Measurements from ENCODE around the gene TPPP2. TPM values are rescaled to one million over a fixed set of nuclear protein-coding genes. Genes with fewer than 3 reads are reported as not detected.

Gene TPPP2
- total RNA-seq, 1 experiment from 2014 or later = not detected

DNA sequence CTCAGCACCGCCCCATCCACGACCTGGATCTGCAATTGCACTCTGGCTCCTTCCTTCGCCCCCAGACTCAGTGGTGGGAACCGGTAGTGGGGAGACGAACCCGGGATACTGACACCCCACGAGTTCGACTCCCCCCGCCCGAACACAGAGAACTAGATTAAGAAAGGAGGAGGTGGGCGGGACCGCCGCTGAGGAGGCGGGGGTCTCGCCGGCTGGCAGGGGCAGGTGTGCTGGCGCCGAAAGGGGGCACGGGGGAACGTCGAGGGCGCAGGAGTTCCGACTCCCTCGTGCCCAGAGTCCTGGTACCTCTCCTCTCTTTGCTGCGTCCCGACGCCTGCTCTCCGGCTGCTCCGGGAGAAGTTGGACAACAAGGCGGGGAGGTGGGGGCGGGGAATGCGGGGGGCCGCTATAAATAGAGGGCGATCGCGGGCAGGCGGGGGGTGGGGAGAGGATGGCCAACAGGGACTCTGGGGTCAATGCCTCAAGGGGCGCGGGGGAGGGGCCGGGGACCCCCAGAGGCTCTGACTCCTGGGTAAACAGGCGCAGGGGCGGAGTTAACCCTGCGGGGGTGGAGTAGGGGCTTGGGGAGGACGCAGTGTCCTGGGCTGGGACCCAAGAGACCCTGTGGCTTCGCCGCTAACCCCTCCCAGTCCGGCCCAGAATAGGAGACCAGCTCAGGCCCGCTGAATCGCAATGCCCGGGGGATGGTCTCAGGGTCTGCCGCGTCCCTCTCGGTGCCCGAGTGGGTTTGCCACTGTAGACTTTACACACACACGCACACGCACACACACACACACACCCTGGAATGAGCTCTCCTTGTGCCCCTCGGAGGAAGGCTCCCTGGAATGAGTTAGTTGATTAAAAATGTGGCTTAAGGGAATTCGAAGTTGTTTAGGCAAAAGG, 4.4 kb upstream of the TPPP2 start:
- DNase-seq (ENCODE audit: unreplicated experiment) = no peak
- Mint-ChIP-seq H3K9me3 (ENCODE audit: unreplicated experiment) (no peaks in the 10 kb centered on the region), H3K27me3 (ENCODE audit: insufficient read depth, unreplicated experiment) (peaks cover 20% of the 10 kb centered on the region), H3K4me3 (ENCODE audit: unreplicated experiment) (peak overlapping the region; percentile 51), H3K4me1 (ENCODE audit: insufficient read depth, unreplicated experiment) (no peaks in the 10 kb centered on the region), H3K27ac (ENCODE audit: low read depth, unreplicated experiment) (no peak overlapping the region), H3K36me3 (ENCODE audit: insufficient read depth, unreplicated experiment) (no peaks in the 10 kb centered on the region)
- ChIA-PET CTCF (interaction anchor here (1.1 to 3.6 kb wide), 6 partner anchors 10 to 78 kb away, joined by 3 to 24 read pairs (median 9); partner anchors contain the start of gene RNASE7), POLR2A (no interaction called here)
- intact Hi-C loops (cut with micrococcal nuclease) = no loop called here
- no TSS peak for BruUV-seq (replicated peaks)
- TF ChIP-seq, protein P1, sequence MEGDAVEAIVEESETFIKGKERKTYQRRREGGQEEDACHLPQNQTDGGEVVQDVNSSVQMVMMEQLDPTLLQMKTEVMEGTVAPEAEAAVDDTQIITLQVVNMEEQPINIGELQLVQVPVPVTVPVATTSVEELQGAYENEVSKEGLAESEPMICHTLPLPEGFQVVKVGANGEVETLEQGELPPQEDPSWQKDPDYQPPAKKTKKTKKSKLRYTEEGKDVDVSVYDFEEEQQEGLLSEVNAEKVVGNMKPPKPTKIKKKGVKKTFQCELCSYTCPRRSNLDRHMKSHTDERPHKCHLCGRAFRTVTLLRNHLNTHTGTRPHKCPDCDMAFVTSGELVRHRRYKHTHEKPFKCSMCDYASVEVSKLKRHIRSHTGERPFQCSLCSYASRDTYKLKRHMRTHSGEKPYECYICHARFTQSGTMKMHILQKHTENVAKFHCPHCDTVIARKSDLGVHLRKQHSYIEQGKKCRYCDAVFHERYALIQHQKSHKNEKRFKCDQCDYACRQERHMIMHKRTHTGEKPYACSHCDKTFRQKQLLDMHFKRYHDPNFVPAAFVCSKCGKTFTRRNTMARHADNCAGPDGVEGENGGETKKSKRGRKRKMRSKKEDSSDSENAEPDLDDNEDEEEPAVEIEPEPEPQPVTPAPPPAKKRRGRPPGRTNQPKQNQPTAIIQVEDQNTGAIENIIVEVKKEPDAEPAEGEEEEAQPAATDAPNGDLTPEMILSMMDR (IDR thresholded peaks at IDR 0.05; ENCODE audit: unreplicated experiment) = no peak

DNA sequence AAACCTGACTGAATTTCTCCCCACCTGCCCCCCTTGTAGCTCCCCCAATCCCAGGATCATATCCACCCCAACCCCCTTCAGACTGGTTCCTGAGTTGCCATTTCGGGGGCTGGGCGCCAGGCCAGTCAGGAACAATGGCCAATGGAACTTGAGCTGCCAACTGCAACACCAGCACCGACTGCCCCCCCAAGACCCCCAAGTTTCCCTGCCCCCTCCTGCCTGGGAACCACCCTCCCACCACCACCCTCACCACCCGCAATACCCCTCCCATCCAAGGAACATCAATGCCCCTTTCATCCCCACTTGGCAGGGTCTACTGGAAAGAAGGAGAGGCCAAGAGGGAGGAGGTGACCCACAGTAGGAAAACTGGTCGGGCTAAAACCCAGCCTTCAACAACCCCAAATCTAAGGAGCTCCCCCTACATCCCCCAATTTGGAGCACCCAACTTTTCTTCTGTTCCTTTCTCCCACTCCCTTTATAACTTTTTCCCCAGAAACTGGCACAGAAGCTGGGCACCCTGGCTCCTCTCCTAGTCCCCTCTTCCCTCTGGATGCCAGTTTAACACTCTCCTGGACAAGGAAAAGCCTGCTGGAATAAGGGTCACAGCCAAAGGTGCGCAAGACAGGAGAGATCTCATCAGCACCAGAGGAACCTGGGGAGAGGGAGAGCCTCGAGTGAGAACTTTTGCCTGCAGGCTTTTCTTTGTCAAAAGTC, 3.6 kb upstream of the TPPP2 start:
- H3K4me1 Mint-ChIP-seq (ENCODE audit: insufficient read depth, unreplicated experiment) = no peaks in the 10 kb centered on the region
- H3K9me3 Mint-ChIP-seq (ENCODE audit: unreplicated experiment) = no peaks in the 10 kb centered on the region
- TF ChIP-seq, protein P1 (IDR thresholded peaks at IDR 0.05; ENCODE audit: unreplicated experiment) = no peak
- no peaks in the 10 kb centered on the region for H3K36me3 Mint-ChIP-seq (ENCODE audit: insufficient read depth, unreplicated experiment)
- H3K4me3 Mint-ChIP-seq (ENCODE audit: unreplicated experiment) = no peak overlapping the region
- peaks cover 20% of the 10 kb centered on the region for H3K27me3 Mint-ChIP-seq (ENCODE audit: insufficient read depth, unreplicated experiment)
- BruUV-seq (replicated peaks) = no TSS peak
- POLR2A ChIA-PET = no interaction called here
- no peak overlapping the region for H3K27ac Mint-ChIP-seq (ENCODE audit: low read depth, unreplicated experiment)
- CTCF ChIA-PET = interaction anchor here (0.6 to 3.6 kb wide), 6 partner anchors 11 to 182 kb away, joined by 3 to 24 read pairs (median 9); partner anchors contain the start of gene RNASE7
- intact Hi-C loops (cut with micrococcal nuclease) = no loop called here
- no peak for DNase-seq (ENCODE audit: unreplicated experiment)

DNA sequence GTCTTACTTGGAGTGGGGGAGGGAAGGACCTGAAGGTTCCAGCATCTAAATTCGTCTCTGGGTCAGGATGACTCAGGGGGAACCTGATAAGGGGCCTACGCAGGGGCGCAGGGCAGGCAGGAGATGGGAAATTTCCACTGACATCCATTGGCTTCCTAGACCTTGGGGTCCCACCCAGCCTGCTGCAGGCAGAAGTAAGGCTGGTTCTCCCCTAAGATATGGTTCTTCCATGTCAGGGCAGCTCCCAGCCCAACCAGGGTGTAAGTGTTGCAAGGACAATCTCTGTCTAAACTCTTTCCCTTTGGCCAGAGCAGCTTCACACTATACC, 3.1 kb upstream of the TPPP2 start:
- ChIA-PET CTCF (interaction anchor here (0.6 to 3.6 kb wide), 6 partner anchors 10 to 182 kb away, joined by 3 to 24 read pairs (median 9); partner anchors contain the start of gene RNASE7), POLR2A (no interaction called here)
- peaks cover 16% of the 10 kb centered on the region for H3K27me3 Mint-ChIP-seq (ENCODE audit: insufficient read depth, unreplicated experiment)
- intact Hi-C loops (cut with micrococcal nuclease) = no loop called here
- no peaks in the 10 kb centered on the region for H3K4me1 Mint-ChIP-seq (ENCODE audit: insufficient read depth, unreplicated experiment)
- no peak overlapping the region for H3K27ac Mint-ChIP-seq (ENCODE audit: low read depth, unreplicated experiment)
- TF ChIP-seq, protein P1 (IDR thresholded peaks at IDR 0.05; ENCODE audit: unreplicated experiment) = no peak
- no peaks in the 10 kb centered on the region for H3K36me3 Mint-ChIP-seq (ENCODE audit: insufficient read depth, unreplicated experiment)
- no TSS peak for BruUV-seq (replicated peaks)
- DNase-seq (ENCODE audit: unreplicated experiment) = no peak
- no peaks in the 10 kb centered on the region for H3K9me3 Mint-ChIP-seq (ENCODE audit: unreplicated experiment)
- no peak overlapping the region for H3K4me3 Mint-ChIP-seq (ENCODE audit: unreplicated experiment)

DNA sequence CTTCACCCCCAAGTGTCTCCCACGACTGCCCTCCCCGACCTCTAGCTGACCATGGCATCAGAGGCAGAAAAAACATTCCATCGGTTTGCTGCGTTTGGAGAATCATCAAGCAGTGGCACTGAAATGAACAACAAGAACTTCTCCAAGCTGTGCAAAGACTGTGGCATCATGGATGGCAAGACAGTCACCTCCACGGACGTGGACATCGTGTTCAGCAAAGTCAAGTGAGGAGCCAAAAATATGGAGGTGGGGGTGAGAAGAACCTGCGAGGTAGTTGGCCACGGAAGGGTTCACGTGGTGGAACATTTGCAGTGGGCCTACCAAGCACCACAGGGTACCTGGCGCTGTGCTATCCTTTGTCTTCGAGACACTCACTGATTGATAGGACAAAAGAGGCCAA, 514 bp downstream of the TPPP2 start:
- ChIA-PET CTCF (interaction anchor here (0.7 to 6.6 kb wide), 3 partner anchors 10 to 31 kb away, joined by 4 to 104 read pairs (median 25); partner anchors contain the start of gene SLC39A2), POLR2A (no interaction called here)
- DNase-seq (ENCODE audit: unreplicated experiment) = no peak
- Mint-ChIP-seq H3K27me3 (ENCODE audit: insufficient read depth, unreplicated experiment) (no peaks in the 10 kb centered on the region), H3K4me1 (ENCODE audit: insufficient read depth, unreplicated experiment) (no peaks in the 10 kb centered on the region), H3K27ac (ENCODE audit: low read depth, unreplicated experiment) (no peak overlapping the region), H3K4me3 (ENCODE audit: unreplicated experiment) (no peak overlapping the region), H3K36me3 (ENCODE audit: insufficient read depth, unreplicated experiment) (no peaks in the 10 kb centered on the region), H3K9me3 (ENCODE audit: unreplicated experiment) (no peaks in the 10 kb centered on the region)
- TF ChIP-seq, protein P1 (IDR thresholded peaks at IDR 0.05; ENCODE audit: unreplicated experiment) = no peak
- BruUV-seq (replicated peaks) = no TSS peak
- intact Hi-C loops (cut with micrococcal nuclease) = no loop called here

Data from MCF 10A (cell line).